ENCODE measurements around the gene HS3ST3B1. TPM values are rescaled to one million over a fixed set of nuclear protein-coding genes. Genes with fewer than 3 reads are reported as not detected.
A peak's percentile ranks its signal among the peaks of the same experiment; 100 is the strongest.

The HS3ST3B1 gene
- total and polyA plus RNA-seq, 8 donors, result 0.30 to 2.8 (median 1.5) TPM

DNA sequence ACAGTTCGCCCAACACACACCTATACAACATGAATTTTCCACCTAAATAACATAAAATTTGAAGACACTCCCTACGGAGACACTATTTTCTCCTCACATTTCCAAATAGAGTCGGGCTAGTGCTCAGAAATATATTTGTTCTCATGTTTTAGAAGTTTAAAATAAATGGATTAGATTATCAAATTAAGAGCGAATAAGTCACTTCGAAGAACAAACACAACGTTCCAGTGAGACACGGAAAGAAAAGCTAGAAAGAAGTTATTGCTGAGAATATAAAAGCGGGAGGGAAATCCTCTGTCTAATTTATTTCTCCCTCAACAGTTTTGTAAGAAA is 2.0 kb upstream of the HS3ST3B1 start:
- WGBS, 2 donors, result 16 to 18% methylated on average over 8 of the region's 8 CpGs

DNA sequence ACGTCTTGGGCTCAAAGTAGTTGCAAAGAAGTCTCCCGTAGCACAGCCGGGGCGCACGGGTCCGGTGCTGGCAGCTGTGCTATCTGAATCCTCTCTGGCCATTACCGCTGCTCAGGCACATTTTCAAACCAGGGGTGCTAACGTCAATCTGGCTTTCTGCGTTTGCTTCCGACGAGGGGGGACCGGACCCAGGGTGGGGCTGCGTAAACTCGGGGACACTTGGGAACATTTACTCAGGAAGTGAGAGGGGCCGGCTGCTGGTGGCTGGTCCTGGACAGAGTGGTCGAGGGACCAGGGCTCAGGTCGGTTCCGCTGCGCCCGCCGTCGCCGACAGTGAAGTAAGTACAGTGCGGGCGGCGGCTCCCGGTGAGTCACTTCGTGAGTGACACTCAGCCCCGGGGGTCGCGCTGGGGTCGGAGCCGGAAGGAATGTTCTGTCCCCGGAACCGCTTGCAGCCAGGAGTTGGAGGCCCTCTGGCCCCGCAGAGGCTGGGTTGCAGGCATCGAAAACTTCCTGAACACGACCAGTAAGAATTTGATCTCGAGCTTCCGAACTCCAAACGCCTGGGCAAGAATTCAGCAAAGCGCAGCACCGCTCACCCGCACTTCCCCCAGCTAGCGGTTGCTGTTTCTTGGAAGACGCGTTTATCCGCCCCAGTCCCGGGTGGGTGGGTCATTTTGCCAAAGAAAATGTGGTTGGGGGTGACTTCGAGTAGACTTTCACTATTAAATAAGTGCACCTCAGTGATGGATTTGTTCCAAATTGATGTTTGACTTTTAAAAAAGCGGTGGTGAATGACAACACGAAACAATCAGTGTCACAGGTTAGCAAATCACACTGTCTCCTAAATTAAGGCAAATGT is 1.4 kb upstream of the HS3ST3B1 start:
- 5 to 6% methylated on average over 52 of the region's 52 CpGs for WGBS, 2 donors
- FAIRE-seq (no peak), DNase-seq (peak in 4 of 6 donors; percentile 6 to 78 (median 53)), ATAC-seq (no peak)
- intact Hi-C loops (cut with DNase I), result loop anchor here in 2 of 3 donors (5.0 kb wide), 2 partner anchors 702 to 707 kb away; no protein-coding TSS in a partner anchor
- Histone ChIP-seq H3K4me1 (peaks cover 8 to 15% (median 10%) of the 10 kb centered on the region in 3 donors), H3K27ac (no peak overlapping the region), H3K4me3 (peak overlapping the region in 1 of 4 donors; percentile 33), H3K36me3 (no peaks in the 10 kb centered on the region), H3K9me3 (no peaks in the 10 kb centered on the region), H3K27me3 (peaks cover 0 to 42% (median 10%) of the 10 kb centered on the region in 4 donors)
- TF ChIP-seq, protein P1, sequence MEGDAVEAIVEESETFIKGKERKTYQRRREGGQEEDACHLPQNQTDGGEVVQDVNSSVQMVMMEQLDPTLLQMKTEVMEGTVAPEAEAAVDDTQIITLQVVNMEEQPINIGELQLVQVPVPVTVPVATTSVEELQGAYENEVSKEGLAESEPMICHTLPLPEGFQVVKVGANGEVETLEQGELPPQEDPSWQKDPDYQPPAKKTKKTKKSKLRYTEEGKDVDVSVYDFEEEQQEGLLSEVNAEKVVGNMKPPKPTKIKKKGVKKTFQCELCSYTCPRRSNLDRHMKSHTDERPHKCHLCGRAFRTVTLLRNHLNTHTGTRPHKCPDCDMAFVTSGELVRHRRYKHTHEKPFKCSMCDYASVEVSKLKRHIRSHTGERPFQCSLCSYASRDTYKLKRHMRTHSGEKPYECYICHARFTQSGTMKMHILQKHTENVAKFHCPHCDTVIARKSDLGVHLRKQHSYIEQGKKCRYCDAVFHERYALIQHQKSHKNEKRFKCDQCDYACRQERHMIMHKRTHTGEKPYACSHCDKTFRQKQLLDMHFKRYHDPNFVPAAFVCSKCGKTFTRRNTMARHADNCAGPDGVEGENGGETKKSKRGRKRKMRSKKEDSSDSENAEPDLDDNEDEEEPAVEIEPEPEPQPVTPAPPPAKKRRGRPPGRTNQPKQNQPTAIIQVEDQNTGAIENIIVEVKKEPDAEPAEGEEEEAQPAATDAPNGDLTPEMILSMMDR (IDR thresholded peaks at IDR 0.05), result no peak

More for the DNA sequence above, 2.0 kb upstream of the HS3ST3B1 start:
- no peaks in the 10 kb centered on the region for H3K36me3 ChIP-seq
- intact Hi-C loops (cut with DNase I), result no loop called here
- peaks cover 8 to 14% (median 10%) of the 10 kb centered on the region in 3 donors for H3K4me1 ChIP-seq
- DNase-seq (no peak), FAIRE-seq (no peak), ATAC-seq (no peak)
- H3K27ac ChIP-seq, result no peak overlapping the region
- TF ChIP-seq, protein P1 (IDR thresholded peaks at IDR 0.05), result no peak
- H3K9me3 ChIP-seq, result no peaks in the 10 kb centered on the region
- H3K27me3 ChIP-seq, result peaks cover 0 to 48% (median 11%) of the 10 kb centered on the region in 4 donors
- H3K4me3 ChIP-seq, result peak overlapping the region in 1 of 4 donors; percentile 33

DNA sequence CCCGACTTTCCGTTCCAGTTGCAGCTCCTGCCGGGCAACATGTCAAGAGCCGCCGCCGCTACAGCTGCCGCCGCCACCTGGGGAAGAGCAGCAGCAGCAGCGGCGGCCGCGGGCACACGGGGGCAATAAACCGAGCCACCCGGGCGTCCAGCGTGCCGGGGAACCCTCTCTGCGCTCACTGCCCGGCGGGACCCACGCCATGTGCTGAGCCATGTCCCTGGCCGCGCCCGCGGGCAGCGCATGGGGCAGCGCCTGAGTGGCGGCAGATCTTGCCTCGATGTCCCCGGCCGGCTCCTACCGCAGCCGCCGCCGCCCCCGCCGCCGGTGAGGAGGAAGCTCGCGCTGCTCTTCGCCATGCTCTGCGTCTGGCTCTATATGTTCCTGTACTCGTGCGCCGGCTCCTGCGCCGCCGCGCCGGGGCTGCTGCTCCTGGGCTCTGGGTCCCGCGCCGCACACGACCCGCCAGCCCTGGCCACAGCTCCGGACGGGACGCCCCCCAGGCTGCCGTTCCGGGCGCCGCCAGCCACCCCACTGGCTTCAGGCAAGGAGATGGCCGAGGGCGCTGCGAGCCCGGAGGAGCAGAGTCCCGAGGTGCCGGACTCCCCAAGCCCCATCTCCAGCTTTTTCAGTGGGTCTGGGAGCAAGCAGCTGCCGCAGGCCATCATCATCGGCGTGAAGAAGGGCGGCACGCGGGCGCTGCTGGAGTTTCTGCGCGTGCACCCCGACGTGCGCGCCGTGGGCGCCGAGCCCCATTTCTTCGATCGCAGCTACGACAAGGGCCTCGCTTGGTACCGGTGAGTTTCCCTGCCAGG is 604 bp downstream of the HS3ST3B1 start:
- peaks cover 0 to 36% (median 6%) of the 10 kb centered on the region in 4 donors for H3K27me3 ChIP-seq
- TF ChIP-seq, protein P1 (IDR thresholded peaks at IDR 0.05), result no peak
- FAIRE-seq, result no peak

DNA sequence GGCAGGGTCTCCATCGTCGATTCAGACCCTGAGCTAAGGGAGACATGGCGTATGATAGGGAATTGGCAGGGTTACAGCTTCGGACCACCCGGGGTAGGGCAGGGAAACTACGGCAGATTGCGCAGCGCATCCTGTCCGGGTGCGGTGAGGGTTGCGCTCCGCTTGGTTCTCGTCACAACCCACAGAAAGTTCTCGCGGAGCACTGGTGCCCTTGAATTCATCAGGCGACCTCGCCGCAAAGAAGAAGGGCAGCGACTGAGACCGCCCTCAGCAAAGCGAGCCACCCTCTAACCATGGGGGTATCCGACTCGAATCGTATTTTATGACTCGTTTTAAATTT is 1.2 kb downstream of the HS3ST3B1 start:
- no peak for ATAC-seq
- Histone ChIP-seq H3K27me3 (peaks cover 0 to 36% (median 6%) of the 10 kb centered on the region in 4 donors), H3K27ac (peak overlapping the region in 2 of 4 donors; percentile 6 to 45), H3K4me1 (peaks cover 8 to 12% (median 10%) of the 10 kb centered on the region in 3 donors), H3K9me3 (no peaks in the 10 kb centered on the region), H3K4me3 (peak overlapping the region; percentile 28 to 63 (median 42)), H3K36me3 (no peaks in the 10 kb centered on the region)
- TF ChIP-seq, protein P1 (IDR thresholded peaks at IDR 0.05), result no peak
- 1 to 2% methylated on average over 25 of the region's 25 CpGs for WGBS, 2 donors
- intact Hi-C loops (cut with DNase I), result loop anchor here in 2 of 3 donors (5.0 kb wide), 2 partner anchors 705 to 710 kb away; no protein-coding TSS in a partner anchor
- DNase-seq, result peak in 3 of 6 donors; percentile 45 to 67 (median 62)
- no peak for FAIRE-seq

More for the DNA sequence above, 604 bp downstream of the HS3ST3B1 start:
- WGBS, 2 donors, result 1% methylated on average over 68 to 90 of the region's 90 CpGs
- DNase-seq, result peak in 2 of 6 donors; percentile 65 to 76
- intact Hi-C loops (cut with DNase I), result loop anchor here in 2 of 3 donors (5.0 kb wide), 2 partner anchors 704 to 709 kb away; no protein-coding TSS in a partner anchor
- no peaks in the 10 kb centered on the region for H3K36me3 ChIP-seq
- no peaks in the 10 kb centered on the region for H3K9me3 ChIP-seq
- peaks cover 8 to 15% (median 10%) of the 10 kb centered on the region in 3 donors for H3K4me1 ChIP-seq
- ATAC-seq, result peak; percentile 8 to 31 (median 14)
- H3K27ac ChIP-seq, result peak overlapping the region in 3 of 4 donors; percentile 45 to 80 (median 50)
- peak overlapping the region; percentile 28 to 63 (median 42) for H3K4me3 ChIP-seq
